Stimulated activated CD4-positive, alpha-beta T cell treated with anti-CD3 and anti-CD28 coated beads, Interleukin-15, amount 100 ng/mL, for 1 hour (primary cell): ENCODE results near the gene DNM2.

Experiments
- DNase-seq, 2 donors: peaks; one replicate each; pipeline ENCODE4 v3.0.0-alpha.2; 2020; ENCODE audit warnings: low read depth in 1 of 2, low spot score in 1 of 2

Gene DNM2

GRCh38 chr19:10811391-10812111, 93.7 kb downstream of the DNM2 start:
- no peak for DNase-seq

- no peak for DNase-seq
Observed at GRCh38 chr19:10812196-10812595, 94.3 kb downstream of the DNM2 start.

GRCh38 chr19:10812902-10813404, 95.1 kb downstream of the DNM2 start:
- DNase-seq, result no peak

- DNase-seq, result no peak
Observed at GRCh38 chr19:10815007-10815536, 97.2 kb downstream of the DNM2 start.

GRCh38 chr19:10815969-10816644, 98.2 kb downstream of the DNM2 start:
- DNase-seq, result no peak

- DNase-seq, result no peak
Observed at GRCh38 chr19:10816691-10817090, 98.8 kb downstream of the DNM2 start.

DNA sequence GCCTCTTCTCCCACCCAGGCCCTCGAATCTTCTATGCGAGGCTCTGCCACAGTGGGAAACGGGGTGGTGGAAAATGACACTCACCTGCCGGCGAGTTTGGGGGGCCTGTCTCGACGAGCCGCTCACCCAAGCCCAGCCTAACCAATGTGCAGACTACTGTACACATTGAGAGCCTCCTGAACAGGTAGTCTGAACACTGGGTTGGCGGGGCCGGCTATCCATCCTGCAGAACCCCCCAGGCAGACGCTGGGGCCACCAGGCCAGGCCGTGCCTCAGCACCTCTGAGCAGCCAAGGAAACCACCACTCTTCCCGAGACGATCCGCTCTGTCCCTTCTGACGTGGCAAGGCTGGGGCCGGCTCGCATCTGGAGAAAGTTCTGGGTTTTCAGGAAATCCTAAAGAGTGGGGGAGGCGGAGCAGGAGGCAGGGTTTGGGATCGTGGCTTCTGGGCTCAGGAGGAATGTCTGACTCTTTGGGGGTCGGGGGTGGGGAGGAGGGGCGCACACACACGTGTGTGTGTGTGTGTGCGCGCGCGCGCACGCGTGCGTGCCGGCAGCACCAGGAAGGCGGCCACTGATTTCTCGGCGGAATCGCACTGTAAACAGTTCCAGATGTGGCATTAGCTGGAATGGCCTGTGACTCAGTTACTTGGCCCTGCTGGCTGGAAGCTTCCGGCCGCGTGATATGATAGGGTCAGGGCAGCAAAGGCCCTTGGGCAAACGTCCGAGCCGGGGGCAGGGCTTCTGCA, 99.6 kb downstream of the DNM2 start:
- DNase-seq, result no peak

GRCh38 chr19:10818301-10819123, 100.6 kb downstream of the DNM2 start:
- no peak for DNase-seq

DNA sequence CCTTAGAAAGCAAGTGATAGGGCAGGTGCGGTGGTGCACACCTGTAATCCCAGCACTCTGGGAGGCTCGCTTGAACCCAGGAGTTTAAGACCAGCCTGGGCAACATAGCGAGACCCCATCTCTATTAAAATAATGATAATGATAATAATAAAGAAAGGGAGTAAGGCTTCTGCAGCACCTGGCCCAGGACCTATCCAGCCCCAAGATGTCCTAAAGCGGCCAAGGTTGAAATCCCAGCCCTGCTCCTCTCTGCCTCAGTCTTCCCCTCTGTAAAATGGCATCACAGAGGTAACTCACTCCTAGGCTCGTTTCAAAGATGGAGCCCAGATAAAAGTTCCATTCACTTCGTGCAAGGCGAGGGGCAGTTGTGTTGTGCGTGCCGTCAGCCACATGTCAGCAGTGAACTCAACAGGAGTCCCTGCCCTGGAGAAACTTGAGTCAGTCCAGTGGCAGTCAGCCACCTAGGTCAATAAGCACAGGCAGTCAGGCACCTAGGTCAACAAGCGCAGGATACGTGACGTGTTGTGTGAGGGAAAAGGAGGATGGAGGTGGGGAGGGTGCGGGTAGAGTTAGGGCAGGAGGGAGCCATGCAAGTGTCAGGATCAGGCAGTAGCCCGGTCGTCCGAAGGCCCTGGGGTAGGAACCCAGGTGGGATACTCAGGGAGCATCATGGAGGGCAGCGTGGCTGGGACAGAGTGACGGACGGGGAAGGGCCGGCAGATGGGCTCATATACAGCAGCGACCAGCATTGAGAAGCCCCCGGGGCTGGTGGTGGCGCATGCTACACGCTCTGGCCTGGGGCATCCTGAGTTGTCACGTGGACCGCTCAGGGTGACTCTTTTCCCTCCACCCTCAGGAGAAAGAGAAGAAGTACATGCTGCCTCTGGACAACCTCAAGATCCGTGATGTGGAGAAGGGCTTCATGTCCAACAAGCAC, 101.5 kb downstream of the DNM2 start:
- no peak for DNase-seq

GRCh38 chr19:10820173-10820572, 102.3 kb downstream of the DNM2 start:
- no peak for DNase-seq

DNA sequence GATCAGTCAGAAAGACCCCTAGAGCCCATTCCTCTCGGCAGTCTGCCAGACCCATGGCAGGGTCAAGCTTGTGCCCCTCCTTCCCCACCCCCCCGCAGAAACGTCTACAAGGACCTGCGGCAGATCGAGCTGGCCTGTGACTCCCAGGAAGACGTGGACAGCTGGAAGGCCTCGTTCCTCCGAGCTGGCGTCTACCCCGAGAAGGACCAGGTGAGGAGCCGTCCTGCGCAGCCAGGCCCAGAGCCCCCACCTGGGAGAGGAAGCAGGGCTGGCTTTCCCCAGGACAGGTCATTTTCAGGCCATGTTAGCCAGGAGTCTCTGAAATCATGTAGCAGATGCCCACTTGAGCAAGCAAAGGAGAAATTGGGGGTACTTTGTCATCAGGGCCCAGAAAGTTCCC, 105.8 kb downstream of the DNM2 start:
- DNase-seq, result no peak

DNA sequence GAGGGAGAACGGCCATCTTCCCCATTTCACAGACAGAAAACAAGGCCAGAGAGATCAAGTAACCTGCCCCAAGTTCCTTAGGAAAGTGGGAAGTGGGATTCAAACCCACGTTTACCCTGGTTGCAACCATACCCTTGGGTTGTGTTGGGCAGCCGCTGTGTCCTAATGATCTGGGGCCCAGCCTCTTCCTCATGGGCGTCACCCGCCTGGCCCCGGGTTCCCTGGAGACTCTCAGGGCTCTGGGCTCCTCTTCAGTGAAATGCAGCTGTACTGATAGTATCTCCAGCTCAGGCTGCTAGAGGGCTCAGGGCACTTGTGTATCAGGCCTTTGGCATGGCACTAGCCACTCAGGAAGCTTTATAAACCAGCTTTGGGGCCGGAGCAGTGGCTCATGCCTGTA, 108.4 kb downstream of the DNM2 start:
- DNase-seq, result no peak

GRCh38 chr19:10826846-10827245, 109.0 kb downstream of the DNM2 start:
- no peak for DNase-seq

GRCh38 chr19:10828981-10829821, 111.3 kb downstream of the DNM2 start:
- DNase-seq, result no peak

GRCh38 chr19:10829967-10830366, 112.1 kb downstream of the DNM2 start:
- no peak for DNase-seq

- no peak for DNase-seq
Observed at GRCh38 chr19:10830370-10830769, 112.5 kb downstream of the DNM2 start.

DNA sequence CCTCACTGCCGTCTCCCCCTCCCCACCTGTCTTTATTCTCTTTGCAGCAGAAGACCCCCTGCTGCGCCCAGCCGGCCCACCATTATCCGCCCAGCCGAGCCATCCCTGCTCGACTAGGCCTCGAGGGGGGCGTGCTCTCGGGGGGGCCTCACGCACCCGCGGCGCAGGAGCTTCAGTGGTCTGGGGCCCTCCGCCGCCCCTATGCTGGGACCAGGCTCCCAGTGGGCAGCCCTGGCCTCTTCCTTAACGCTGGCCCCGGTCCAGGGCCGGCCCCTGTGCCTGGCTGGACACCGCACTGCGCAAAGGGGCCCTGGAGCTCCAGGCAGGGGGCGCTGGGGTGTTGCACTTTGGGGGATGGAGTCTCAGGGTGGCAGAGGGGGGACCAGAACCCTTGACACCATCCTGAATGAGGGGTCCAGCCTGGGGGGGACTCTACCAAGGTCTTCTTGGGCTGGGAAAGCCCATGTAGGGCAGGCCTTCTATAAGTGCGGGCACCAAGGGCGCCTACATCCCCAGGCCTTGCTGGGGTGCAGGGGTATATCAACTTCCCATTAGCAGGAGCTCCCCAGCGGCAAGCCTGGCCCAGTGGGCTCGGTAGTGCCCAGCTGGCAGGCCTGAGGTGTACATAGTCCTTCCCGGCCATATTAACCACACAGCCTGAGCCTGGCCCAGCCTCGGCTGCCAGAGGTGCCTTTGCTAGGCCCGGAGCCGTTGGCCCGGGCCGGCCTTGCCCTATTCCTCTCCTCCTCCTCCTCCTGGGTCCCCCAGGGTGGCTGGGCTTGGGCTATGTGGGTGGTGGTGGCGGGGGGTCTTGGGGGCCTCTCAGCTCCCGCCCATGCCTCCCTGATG, 113.3 kb downstream of the DNM2 start:
- no peak for DNase-seq
